ENCODE data around the gene S1PR5. TPM values are rescaled to one million over a fixed set of nuclear protein-coding genes. Genes with fewer than 3 reads are reported as not detected.
A peak's percentile ranks its signal among the peaks of the same experiment; 100 is the strongest.

S1PR5 gene
- total and polyA plus RNA-seq, 9 of the 15 experiments (the other 6 are each of a cell fraction or from before 2014, with no cell fraction given), result 0.03 to 0.54 (median 0.35) TPM; not detected in 4

GRCh38 chr19:10553943-10554381 lies 36.7 kb upstream of the S1PR5 start (continued):
- no peak for TF ChIP-seq KLF1 (tag; IDR thresholded peaks at IDR 0.05)
- TF ChIP-seq LCOR (CRISPR knock-in tag; IDR thresholded peaks at IDR 0.05), result no peak
- 0 out of 2 replicates have a peak, but pooled peaks have one; percentile 2 for TF ChIP-seq POLR2A (conservative IDR thresholded peaks at IDR 0.05)
- TF ChIP-seq POLR2G (IDR thresholded peaks at IDR 0.05; ENCODE audit: low read depth, low read length), result peak; percentile 79
- no peak for TF ChIP-seq CTBP1 (IDR thresholded peaks at IDR 0.05; ENCODE audit: borderline replicate concordance)
- no peak for TF ChIP-seq CHD2 (IDR thresholded peaks at IDR 0.05; ENCODE audit: low read depth, low read length)
- TF ChIP-seq STAG1 (CRISPR knock-in tag; IDR thresholded peaks at IDR 0.05; ENCODE audit: borderline replicate concordance), result no peak
- no peak for TF ChIP-seq ZNF449 (CRISPR knock-in tag; IDR thresholded peaks at IDR 0.05)
- no peak for TF ChIP-seq MNT (conservative IDR thresholded peaks at IDR 0.05)

Measured in K562 (cell line).